D341Med (cell line): Measurements from ENCODE around the gene IFI30.
"Not testable (repeated sequence)": the region's sequence is repeated elsewhere in the genome, so short reads cannot be mapped to it uniquely, and the experiment has no call there.

Experiments used
- DNase-seq: peaks from one replicate; pipeline ENCODE4 v3.0.0; 2012; ENCODE audit warnings: low spot score

The IFI30 gene

GRCh38 chr19:18203408-18203862 is 29.8 kb downstream of the IFI30 start:
- peak; percentile 59 for DNase-seq

GRCh38 chr19:18203863-18204393 is 30.3 kb downstream of the IFI30 start, which contains the start of gene RAB3A:
Gene RAB3A (minus strand): TSS chr19:18204042. CDS start chr19:18202740, 1,302 bp downstream.
- peak; percentile 97 for DNase-seq

DNA sequence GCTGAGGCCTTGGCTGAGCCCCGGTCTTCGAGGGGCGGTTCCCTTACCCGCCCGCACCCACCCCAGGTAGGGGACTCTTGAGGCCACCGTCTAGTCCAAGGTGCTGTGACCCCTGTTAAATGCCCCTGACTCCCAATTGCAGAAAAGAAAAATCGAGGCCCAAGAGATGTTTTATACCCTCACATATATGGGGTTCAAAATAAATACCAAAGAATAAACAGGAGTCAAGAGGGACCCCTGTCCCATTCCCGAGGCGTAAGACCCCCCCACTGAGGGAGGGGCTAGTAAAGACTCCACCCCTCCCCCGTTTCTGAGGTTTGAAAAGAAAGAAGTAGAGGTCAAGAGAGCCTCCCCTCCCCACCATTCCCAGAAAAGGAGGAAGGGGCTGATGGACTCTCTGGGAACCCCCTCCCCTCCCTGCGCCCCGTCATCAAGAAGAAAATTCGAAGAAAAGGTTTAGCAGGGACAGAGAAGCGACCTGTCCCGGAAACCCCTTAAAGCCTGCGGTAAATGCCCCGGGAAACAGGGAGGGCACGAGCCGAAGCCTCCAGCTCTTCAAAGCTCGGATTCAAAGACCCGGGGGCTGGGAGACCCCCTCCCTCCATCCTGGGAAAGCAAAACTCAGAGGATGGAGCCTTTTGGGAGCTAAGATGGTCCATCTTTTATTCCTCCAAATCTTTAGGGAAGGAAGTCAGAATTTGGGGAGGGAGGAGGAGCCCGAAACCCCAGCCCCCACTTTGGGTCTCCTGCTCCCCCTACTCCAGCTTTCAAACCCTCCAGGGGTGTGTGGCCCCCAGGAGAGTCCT is 31.0 kb downstream of the IFI30 start:
- no peak for DNase-seq

- peak; percentile 81 for DNase-seq
Measured at GRCh38 chr19:18205200-18205892, 31.7 kb downstream of the IFI30 start.

- DNase-seq, result no peak
Measured at GRCh38 chr19:18206018-18206417, 32.4 kb downstream of the IFI30 start.

DNA sequence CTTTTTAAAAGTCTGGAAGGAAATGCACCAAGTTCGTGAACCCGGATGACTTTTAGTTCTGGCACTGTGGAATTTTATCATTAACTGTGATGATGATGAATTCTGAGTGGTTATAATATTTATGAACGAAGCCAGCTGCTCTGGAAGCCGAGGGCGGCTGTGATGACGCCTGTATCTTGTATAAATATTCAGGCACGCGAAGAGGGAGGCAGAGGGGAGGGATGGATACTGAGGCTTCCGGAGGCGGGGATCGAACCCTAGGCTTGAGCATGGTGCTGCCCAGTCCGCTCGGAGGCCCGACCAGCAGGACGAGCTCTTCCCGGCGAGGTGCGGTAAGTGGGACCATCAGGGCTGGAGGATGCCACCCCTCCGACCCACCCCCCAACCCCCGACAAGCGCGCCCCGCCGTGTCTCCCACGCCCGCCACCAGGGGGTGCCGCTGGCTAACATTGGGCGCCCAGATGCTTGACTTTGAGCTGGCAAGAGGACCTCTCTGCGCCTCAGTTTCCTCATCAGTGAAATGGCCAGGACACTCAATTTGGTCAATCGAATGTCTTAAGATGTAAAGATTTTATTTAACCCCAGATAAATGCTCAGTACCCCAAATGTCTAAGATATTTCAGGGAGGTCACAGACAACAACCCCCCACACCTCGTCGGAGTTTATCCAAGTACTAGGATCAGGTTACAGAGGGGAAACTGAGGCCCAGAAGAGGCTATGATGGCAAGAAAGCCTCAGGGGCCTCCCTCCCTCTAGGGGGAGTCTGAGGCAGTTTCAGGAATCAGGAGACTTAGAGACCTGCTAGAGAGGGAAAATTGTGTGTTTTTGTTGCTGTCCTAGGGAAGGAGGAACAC is 34.7 kb downstream of the IFI30 start:
- DNase-seq, result peak; percentile 83

GRCh38 chr19:18209912-18210311 is 36.3 kb downstream of the IFI30 start:
- not testable (repeated sequence) for DNase-seq

GRCh38 chr19:18211683-18212082 is 38.1 kb downstream of the IFI30 start:
- DNase-seq, result no peak

DNA sequence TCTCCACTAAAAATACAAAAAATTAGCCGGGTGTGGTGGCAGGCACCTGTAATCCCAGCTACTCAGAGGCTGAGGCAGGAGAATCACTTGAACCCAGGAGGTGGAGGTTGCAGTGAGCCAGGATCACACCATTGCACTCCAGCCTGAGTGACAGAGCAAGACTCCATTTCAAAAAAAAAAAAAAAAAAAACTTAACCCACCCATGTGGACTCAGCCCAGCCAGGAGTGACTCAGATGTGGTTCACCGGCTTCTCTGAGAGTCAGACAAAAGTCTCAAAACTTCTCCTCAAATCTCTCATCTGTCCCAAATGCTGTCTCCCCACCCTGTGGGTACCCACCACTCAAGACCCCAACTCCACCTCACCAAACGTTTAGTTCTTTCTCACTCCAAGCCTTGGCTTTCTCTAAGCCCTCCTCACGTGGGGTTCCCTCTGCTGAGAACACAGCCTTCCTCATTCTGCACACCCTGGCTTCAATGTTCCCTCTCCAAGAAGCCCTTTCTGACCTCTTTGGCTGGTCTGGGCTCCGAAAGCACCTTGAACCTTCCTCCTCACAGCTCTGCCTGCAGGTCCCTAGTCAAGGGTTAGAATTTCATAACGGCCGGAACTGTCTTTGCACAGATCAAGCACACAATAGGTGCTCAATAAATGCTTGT is 41.3 kb downstream of the IFI30 start:
- DNase-seq, result no peak

DNA sequence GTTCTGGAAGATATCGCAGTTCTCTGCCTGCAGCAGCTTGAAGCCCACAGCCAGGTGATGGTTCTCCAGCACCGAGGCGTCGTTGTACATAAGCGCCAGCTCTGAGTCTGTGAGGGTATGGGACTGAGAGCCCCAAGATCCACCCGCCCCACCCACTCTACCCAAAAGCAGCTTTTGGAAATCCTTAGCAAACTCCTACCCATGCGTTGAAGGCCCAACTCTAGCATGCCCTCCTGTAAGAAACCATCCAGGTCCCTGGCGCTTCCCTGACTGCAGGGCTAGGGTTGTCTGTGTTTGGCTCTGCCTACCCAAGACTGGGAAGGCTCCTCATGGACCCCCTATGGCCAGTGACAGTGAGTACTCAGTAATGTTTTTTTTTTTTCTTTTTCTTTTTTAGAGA is 43.2 kb downstream of the IFI30 start:
- no peak for DNase-seq

- DNase-seq, result no peak
Measured at GRCh38 chr19:18218159-18218558, 44.5 kb downstream of the IFI30 start.

DNA sequence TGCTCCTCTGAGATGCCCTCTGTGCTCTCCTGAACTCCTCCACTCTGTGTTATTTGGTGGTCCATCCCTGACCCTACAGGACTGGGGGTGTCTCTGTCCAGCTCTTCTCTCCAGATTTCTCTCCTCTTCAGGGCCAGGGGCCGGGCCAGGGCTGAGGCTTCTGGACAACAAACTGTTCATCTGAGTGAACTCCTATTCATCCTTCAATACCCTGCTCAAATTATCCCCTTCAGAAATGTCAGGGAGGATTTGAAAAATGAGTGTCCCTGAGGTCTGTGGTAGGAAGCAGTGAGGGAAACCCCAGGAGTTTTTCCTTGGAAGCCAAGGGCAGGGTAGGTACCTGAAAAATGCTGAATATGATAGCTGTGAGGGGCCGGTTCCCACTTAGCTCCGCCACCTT is 45.0 kb downstream of the IFI30 start:
- DNase-seq, result no peak

- DNase-seq, result no peak
Measured at GRCh38 chr19:18219911-18220631, 46.5 kb downstream of the IFI30 start.

- DNase-seq, result peak; percentile 52
Measured at GRCh38 chr19:18220632-18221275, 47.1 kb downstream of the IFI30 start.

GRCh38 chr19:18221815-18222725 is 48.5 kb downstream of the IFI30 start:
- DNase-seq, result no peak

GRCh38 chr19:18223860-18224524 is 50.4 kb downstream of the IFI30 start:
- peak; percentile 82 for DNase-seq

- DNase-seq, result peak; percentile 98
Measured at GRCh38 chr19:18224525-18225354, 51.1 kb downstream of the IFI30 start.

DNA sequence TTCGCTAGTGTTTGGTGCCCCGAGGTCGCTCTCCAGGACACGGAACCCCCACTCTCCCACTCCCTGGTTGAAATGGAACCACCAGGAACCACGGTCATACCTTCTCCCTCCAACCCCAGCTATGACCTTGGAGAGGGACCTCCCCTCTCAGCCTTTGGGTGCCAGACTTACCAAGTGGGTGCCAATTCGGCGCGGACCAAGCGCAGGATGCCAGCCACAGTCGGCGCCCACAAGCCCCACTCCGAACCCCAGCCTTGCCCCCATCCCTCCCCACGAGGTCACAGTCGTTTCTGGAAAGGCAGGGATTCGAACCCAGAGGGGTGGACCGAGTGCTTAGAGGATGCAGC is 51.7 kb downstream of the IFI30 start:
- no peak for DNase-seq
